ENCODE data around the gene SOCS3.

The SOCS3 gene

GRCh38 chr17:78342449-78343186 is 17.3 kb downstream of the SOCS3 start:
- TF ChIP-seq CTCF (conservative IDR thresholded peaks at IDR 0.05; ENCODE audit: low read length): no peak
- H3K4me3 ChIP-seq (ENCODE audit: low read length): peak overlapping the region; percentile 47
- DNase-seq (ENCODE audit: low read depth): peak; percentile 93

GRCh38 chr17:78341559-78342448 is 18.1 kb downstream of the SOCS3 start:
- peak overlapping the region; percentile 47 for H3K4me3 ChIP-seq (ENCODE audit: low read length)
- no peak for TF ChIP-seq CTCF (conservative IDR thresholded peaks at IDR 0.05; ENCODE audit: low read length)
- DNase-seq (ENCODE audit: low read depth): peak; percentile 84

- DNase-seq (ENCODE audit: low read depth): peak; percentile 43
- TF ChIP-seq CTCF (conservative IDR thresholded peaks at IDR 0.05; ENCODE audit: low read length): no peak
- H3K4me3 ChIP-seq (ENCODE audit: low read length): no peak overlapping the region
Observed at GRCh38 chr17:78340183-78340955, 19.5 kb downstream of the SOCS3 start.

- H3K4me3 ChIP-seq (ENCODE audit: low read length): no peak overlapping the region
- no peak for DNase-seq (ENCODE audit: low read depth)
- no peak for TF ChIP-seq CTCF (conservative IDR thresholded peaks at IDR 0.05; ENCODE audit: low read length)
Observed at GRCh38 chr17:78338486-78339259, 21.2 kb downstream of the SOCS3 start.

GRCh38 chr17:78337244-78338109 is 22.4 kb downstream of the SOCS3 start:
- DNase-seq (ENCODE audit: low read depth): peak; percentile 87
- no peak for TF ChIP-seq CTCF (conservative IDR thresholded peaks at IDR 0.05; ENCODE audit: low read length)
- no peak overlapping the region for H3K4me3 ChIP-seq (ENCODE audit: low read length)

- H3K4me3 ChIP-seq (ENCODE audit: low read length): no peak overlapping the region
- no peak for TF ChIP-seq CTCF (conservative IDR thresholded peaks at IDR 0.05; ENCODE audit: low read length)
- DNase-seq (ENCODE audit: low read depth): no peak
Observed at GRCh38 chr17:78335209-78335608, 24.7 kb downstream of the SOCS3 start.

All from AG10803 (cell line).